Lower leg skin (tissue), 4 donors: ENCODE data around the gene MPP3. TPM values are rescaled to one million over a fixed set of nuclear protein-coding genes. Genes with fewer than 3 reads are reported as not detected.

Experiments
- DNase-seq, 2 donors: peaks; one replicate each; pipeline ENCODE4 v3.0.0-alpha.2; 2019; ENCODE audit warnings: low spot score in 2 of 2
- H3K4me3 ChIP-seq: fragments of 200-600 bp; sonication (generic); 2 replicates; pipeline ENCODE4 v1.5.1; 2017; ENCODE audit warnings: mild to moderate bottlenecking, low read depth; ENCODE audit not compliant: poor library complexity, severe bottlenecking
- CTCF ChIP-seq, 3 donors: fragments of 450-650 bp; IDR thresholded peaks; one replicate each; pipeline ENCODE4 v1.5.1; 2016; ENCODE audit warnings: antibody characterized with exemption in 3 of 3, mild to moderate bottlenecking in 3 of 3, moderate library complexity in 2 of 3
- POLR2A ChIP-seq, 2 donors: fragments of 450-650 bp; IDR thresholded peaks; one replicate each; pipeline ENCODE4 v1.6.1; 2016 to 2017; ENCODE audit warnings: antibody characterized with exemption in 2 of 2, mild to moderate bottlenecking in 1 of 2, moderate library complexity in 1 of 2
- WGBS, 2 donors: methylation state at CpG; one replicate each; pipeline ENCODE4 v1.1.5; 2018; 5-methylcytosine and 5-hydroxymethylcytosine counted together
- intact Hi-C: fragments of 100-400 bp; cut with DNase I; formaldehyde crosslinking; loops from one replicate; pipeline ENCODE4 v1.15.0; 2023; ENCODE audit warnings: low total_unique reads
- total RNA-seq, 4 donors: library from RNA; depleted of rRNA; stranded (reverse); fragments of >200 nt; gene quantifications; one replicate each; pipeline ENCODE4 v1.1.0, GENCODE V29; 2016

MPP3 gene
- total RNA-seq, 4 donors from 2014 or later = 1.9 to 8.9 (median 6.3) TPM

GRCh38 chr17:43827596-43827995, 5.3 kb downstream of the MPP3 start:
- intact Hi-C loops = no loop called here
- TF ChIP-seq CTCF (IDR thresholded peaks at IDR 0.05) (no peak), POLR2A (IDR thresholded peaks at IDR 0.05) (no peak)
- DNase-seq = no peak
- no peak overlapping the region for H3K4me3 ChIP-seq
- 92 to 94% methylated on average over 9 of the region's 9 CpGs for WGBS, 2 donors

GRCh38 chr17:43826206-43826605, 6.7 kb downstream of the MPP3 start:
- WGBS, 2 donors = 81 to 87% methylated on average over 7 of the region's 7 CpGs
- DNase-seq = no peak
- intact Hi-C loops = no loop called here
- no peak overlapping the region for H3K4me3 ChIP-seq
- TF ChIP-seq POLR2A (IDR thresholded peaks at IDR 0.05) (no peak), CTCF (IDR thresholded peaks at IDR 0.05) (no peak)

GRCh38 chr17:43825567-43825966, 7.4 kb downstream of the MPP3 start:
- no peak overlapping the region for H3K4me3 ChIP-seq
- 95 to 96% methylated on average over 11 to 12 of the region's 12 CpGs for WGBS, 2 donors
- DNase-seq = no peak
- no peak for TF ChIP-seq POLR2A (IDR thresholded peaks at IDR 0.05)
- TF ChIP-seq CTCF (IDR thresholded peaks at IDR 0.05) = no peak
- intact Hi-C loops = no loop called here

- intact Hi-C loops = no loop called here
- no peak overlapping the region for H3K4me3 ChIP-seq
- TF ChIP-seq CTCF (IDR thresholded peaks at IDR 0.05) (no peak), POLR2A (IDR thresholded peaks at IDR 0.05) (no peak)
- no peak for DNase-seq
- 76 to 77% methylated on average over 10 of the region's 10 CpGs for WGBS, 2 donors
Measured at GRCh38 chr17:43823350-43824084, 9.4 kb downstream of the MPP3 start.

GRCh38 chr17:43822570-43823190, 10.3 kb downstream of the MPP3 start:
- H3K4me3 ChIP-seq = no peak overlapping the region
- no peak for DNase-seq
- TF ChIP-seq CTCF (IDR thresholded peaks at IDR 0.05) = no peak
- no peak for TF ChIP-seq POLR2A (IDR thresholded peaks at IDR 0.05)
- 71 to 83% methylated on average over 5 of the region's 5 CpGs for WGBS, 2 donors
- intact Hi-C loops = no loop called here
